Mucosa of descending colon (tissue), 3 donors: ENCODE data around the gene POLR2H. TPM values are rescaled to one million over a fixed set of nuclear protein-coding genes. Genes with fewer than 3 reads are reported as not detected.

Source experiments
- ATAC-seq: fragments of 200-7000 bp; cut with Tn5 transposase; one replicate; pipeline ENCODE4 v1.9.1; 2020; ENCODE audit warnings: mild to moderate bottlenecking, moderate library complexity
- DNase-seq, 3 donors: peaks; one replicate each; pipeline ENCODE4 v3.0.0-alpha.2; 2020
- H3K36me3 ChIP-seq: fragments of 200-600 bp; one replicate; pipeline ENCODE4 v1.8.0; 2021; ENCODE audit warnings: low read depth, mild to moderate bottlenecking
- H3K4me1 ChIP-seq: fragments of 200-600 bp; one replicate; pipeline ENCODE4 v1.8.0; 2021; ENCODE audit warnings: low read depth, mild to moderate bottlenecking
- H3K4me3 ChIP-seq: fragments of 200-600 bp; one replicate; pipeline ENCODE4 v1.8.0; 2021; ENCODE audit warnings: mild to moderate bottlenecking
- H3K9me3 ChIP-seq: fragments of 200-600 bp; one replicate; pipeline ENCODE4 v1.8.0; 2021; ENCODE audit warnings: mild to moderate bottlenecking
- intact Hi-C, 2 donors: fragments of 100-400 bp; cut with DNase I in 1 of 2; cut with micrococcal nuclease in 1 of 2; formaldehyde crosslinking; loops; one replicate each; pipeline versions ENCODE4 v1.11.0 to v1.11.1; 2022; cut with DNase I, micrococcal nuclease
- total RNA-seq, 3 donors: library from RNA; stranded (reverse); fragmentation: NEBNext Ultra II Directional in 2 of 3; extraction: Animal tissue kit (Norgen Biotek cat#: 25700) in 2 of 3; gene quantifications; one replicate each; pipeline versions ENCODE4 v1.2.1 to v1.2.4, GENCODE V29; 2021 to 2023
- TF ChIP-seq, protein P1 (sequence below): fragments of 200-600 bp; IDR thresholded peaks from one replicate; pipeline ENCODE4 v1.8.0; 2022; ENCODE audit warnings: antibody characterized with exemption, mild to moderate bottlenecking
- donor health status: DM: no; HTN: no; CAD: no; lungs with moderate emphysema.
- donor health status: DM: no; HTN: no; CAD: no.
- donor health status: DM: no; HTN: yes; CAD: no.

POLR2H gene
- total RNA-seq, 3 donors from 2014 or later: 87.8 to 126 (median 90.1) TPM

DNA sequence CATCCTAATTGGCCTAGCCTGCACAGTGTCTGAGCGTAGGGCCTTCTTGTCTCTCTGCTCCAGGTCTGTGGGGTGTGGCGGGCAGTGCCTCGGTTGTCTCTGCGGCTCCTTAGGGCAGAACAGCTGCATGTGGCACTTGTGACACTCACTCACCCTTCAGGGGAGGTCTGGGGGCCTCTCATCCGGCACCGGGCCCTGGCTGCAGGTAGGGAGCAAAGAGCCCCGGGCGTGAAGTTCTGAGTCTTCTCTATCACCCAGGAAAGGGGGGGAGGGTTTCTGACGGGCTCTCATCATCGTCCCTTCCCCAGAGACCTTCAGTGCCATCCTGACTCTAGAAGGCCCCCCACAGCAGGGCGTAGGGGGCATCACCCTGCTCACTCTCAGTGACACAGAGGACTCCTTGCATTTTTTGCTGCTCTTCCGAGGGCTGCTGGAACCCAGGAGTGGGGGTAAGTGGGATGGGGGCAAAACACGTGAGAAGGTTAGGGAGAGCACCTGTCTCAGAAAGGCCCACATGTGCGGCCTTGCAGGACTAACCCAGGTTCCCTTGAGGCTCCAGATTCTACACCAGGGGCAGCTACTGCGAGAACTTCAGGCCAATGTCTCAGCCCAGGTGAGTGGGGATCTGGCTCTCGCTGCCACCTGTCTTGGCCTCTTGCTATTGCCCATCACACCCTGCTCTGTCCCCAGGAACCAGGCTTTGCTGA lies 21.0 kb downstream of the POLR2H start:
- Histone ChIP-seq H3K4me1 (peaks cover 4% of the 10 kb centered on the region), H3K9me3 (no peaks in the 10 kb centered on the region), H3K4me3 (no peak overlapping the region), H3K36me3 (no peaks in the 10 kb centered on the region)
- DNase-seq (no peak), ATAC-seq (no peak)
- intact Hi-C loops: no loop called here
- TF ChIP-seq, protein P1, sequence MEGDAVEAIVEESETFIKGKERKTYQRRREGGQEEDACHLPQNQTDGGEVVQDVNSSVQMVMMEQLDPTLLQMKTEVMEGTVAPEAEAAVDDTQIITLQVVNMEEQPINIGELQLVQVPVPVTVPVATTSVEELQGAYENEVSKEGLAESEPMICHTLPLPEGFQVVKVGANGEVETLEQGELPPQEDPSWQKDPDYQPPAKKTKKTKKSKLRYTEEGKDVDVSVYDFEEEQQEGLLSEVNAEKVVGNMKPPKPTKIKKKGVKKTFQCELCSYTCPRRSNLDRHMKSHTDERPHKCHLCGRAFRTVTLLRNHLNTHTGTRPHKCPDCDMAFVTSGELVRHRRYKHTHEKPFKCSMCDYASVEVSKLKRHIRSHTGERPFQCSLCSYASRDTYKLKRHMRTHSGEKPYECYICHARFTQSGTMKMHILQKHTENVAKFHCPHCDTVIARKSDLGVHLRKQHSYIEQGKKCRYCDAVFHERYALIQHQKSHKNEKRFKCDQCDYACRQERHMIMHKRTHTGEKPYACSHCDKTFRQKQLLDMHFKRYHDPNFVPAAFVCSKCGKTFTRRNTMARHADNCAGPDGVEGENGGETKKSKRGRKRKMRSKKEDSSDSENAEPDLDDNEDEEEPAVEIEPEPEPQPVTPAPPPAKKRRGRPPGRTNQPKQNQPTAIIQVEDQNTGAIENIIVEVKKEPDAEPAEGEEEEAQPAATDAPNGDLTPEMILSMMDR: no peak

DNA sequence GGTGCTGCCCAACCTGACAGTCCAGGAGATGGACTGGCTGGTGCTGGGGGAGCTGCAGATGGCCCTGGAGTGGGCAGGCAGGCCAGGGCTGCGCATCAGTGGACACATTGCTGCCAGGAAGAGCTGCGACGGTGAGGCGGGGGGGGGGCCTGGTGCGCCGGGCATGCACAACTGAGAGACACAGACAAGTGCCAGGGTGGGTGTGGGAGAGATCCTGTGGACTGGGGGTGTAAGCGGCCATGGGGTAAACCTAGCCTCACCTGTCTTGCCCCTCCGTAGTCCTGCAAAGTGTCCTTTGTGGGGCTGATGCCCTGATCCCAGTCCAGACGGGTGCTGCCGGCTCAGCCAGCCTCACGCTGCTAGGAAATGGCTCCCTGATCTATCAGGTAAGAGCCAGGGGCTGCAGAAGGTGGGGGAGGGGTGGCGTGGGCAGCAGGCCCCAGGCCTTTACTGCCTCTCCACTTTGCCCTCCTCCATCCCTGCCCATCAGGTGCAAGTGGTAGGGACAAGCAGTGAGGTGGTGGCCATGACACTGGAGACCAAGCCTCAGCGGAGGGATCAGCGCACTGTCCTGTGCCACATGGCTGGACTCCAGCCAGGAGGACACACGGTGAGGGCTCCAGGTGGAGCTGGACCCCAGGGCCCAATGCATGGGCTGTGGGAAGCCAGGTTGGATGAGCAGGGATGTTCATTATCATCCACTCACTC lies 21.7 kb downstream of the POLR2H start:
- no peak for DNase-seq
- H3K36me3 ChIP-seq: no peaks in the 10 kb centered on the region
- no peak overlapping the region for H3K4me3 ChIP-seq
- TF ChIP-seq, protein P1: no peak
- intact Hi-C loops: no loop called here
- ATAC-seq: no peak
- H3K4me1 ChIP-seq: peaks cover 4% of the 10 kb centered on the region
- no peaks in the 10 kb centered on the region for H3K9me3 ChIP-seq

DNA sequence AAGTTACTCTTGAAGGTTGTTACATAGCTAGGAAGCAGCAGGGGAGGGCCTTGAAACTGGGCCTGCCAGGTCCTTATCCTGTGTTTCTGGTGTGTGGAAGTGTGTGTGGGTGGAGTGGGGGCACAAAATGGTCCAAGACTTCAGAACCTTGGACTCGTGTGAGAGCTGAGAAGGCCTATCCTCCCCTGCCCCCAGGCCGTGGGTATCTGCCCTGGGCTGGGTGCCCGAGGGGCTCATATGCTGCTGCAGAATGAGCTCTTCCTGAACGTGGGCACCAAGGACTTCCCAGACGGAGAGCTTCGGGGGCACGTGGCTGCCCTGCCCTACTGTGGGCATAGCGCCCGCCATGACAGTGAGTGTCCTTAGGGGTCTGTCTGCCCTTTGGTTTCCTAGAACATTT lies 22.8 kb downstream of the POLR2H start:
- H3K36me3 ChIP-seq: no peaks in the 10 kb centered on the region
- ATAC-seq (no peak), DNase-seq (no peak)
- intact Hi-C loops: no loop called here
- peaks cover 4% of the 10 kb centered on the region for H3K4me1 ChIP-seq
- TF ChIP-seq, protein P1: no peak
- H3K4me3 ChIP-seq: no peak overlapping the region
- no peaks in the 10 kb centered on the region for H3K9me3 ChIP-seq

DNA sequence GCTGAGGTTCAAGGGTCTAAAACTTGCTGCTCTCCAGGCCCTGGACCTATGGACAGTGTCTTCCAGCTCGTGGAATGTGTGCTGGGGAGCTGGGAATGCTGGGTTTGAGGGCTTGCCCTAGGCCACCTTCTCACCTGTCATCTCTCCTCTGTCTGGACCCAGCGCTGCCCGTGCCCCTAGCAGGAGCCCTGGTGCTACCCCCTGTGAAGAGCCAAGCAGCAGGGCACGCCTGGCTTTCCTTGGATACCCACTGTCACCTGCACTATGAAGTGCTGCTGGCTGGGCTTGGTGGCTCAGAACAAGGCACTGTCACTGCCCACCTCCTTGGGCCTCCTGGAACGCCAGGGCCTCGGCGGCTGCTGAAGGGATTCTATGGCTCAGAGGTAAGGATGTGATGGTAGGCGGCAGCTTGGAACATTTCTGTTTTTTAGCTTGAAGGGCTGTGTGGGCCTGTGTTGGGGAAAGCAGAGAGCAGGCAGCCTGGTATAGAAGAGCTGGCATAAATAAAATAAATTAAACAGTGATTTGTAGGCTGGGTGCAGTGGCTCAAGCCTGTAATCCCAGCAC lies 23.4 kb downstream of the POLR2H start:
- no peaks in the 10 kb centered on the region for H3K36me3 ChIP-seq
- H3K4me3 ChIP-seq: no peak overlapping the region
- intact Hi-C loops: no loop called here
- H3K9me3 ChIP-seq: no peaks in the 10 kb centered on the region
- H3K4me1 ChIP-seq: peaks cover 4% of the 10 kb centered on the region
- no peak for DNase-seq
- TF ChIP-seq, protein P1: no peak
- ATAC-seq: no peak

DNA sequence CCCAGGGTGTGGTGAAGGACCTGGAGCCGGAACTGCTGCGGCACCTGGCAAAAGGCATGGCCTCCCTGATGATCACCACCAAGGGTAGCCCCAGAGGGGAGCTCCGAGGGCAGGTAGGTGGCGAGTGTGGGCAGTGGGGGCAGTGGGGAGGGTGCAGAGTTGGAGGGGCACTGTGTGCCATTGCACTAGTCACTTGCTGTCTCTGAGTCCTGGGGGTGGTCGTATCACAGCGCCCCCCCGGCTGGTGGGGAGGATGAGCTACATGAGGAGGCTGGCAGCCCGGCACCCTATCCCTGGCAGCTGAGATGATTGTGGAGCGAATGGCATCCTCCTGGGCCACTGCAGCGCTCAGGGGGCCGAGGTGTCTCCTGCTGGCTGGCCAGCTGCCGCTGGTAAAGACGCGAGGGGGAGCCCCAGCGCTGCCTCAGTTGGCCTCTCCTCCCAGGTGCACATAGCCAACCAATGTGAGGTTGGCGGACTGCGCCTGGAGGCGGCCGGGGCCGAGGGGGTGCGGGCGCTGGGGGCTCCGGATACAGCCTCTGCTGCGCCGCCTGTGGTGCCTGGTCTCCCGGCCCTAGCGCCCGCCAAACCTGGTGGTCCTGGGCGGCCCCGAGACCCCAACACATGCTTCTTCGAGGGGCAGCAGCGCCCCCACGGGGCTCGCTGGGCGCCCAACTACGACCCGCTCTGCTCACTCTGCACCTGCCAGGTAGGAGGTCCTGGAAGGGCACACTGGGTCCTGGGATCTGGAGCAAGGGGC lies 24.7 kb downstream of the POLR2H start:
- DNase-seq (no peak), ATAC-seq (no peak)
- no peaks in the 10 kb centered on the region for H3K4me1 ChIP-seq
- TF ChIP-seq, protein P1: no peak
- no peaks in the 10 kb centered on the region for H3K9me3 ChIP-seq
- no peak overlapping the region for H3K4me3 ChIP-seq
- no peaks in the 10 kb centered on the region for H3K36me3 ChIP-seq
- intact Hi-C loops: no loop called here
